K562 (cell line): ENCODE measurements around the gene HJV. TPM values are rescaled to one million over a fixed set of nuclear protein-coding genes. Genes with fewer than 3 reads are reported as not detected.
A peak's percentile ranks its signal among the peaks of the same experiment; 100 is the strongest.

ENCODE experiments used
- BRF1 ChIP-seq: IDR thresholded peaks from 3 replicates; pipeline ENCODE4 v1.6.1; 2011; ENCODE audit warnings: borderline replicate concordance, mild to moderate bottlenecking; ENCODE audit not compliant: insufficient read length; ENCODE audit errors: extremely low read depth
- E2F5 ChIP-seq: sonication (generic); formaldehyde crosslinking; IDR thresholded peaks from 2 replicates; pipeline ENCODE4 v1.8.0; 2022; ENCODE audit warnings: mild to moderate bottlenecking, missing genetic modification reagents
- ELF4 ChIP-seq: fragments of 450-650 bp; formaldehyde crosslinking; IDR thresholded peaks from 2 replicates; pipeline ENCODE4 v1.4.0; 2022; ENCODE audit warnings: missing genetic modification characterization
- ELK3 ChIP-seq: fragments of 450-650 bp; formaldehyde crosslinking; IDR thresholded peaks from 2 replicates; pipeline ENCODE4 v1.4.0; 2020; ENCODE audit warnings: mild to moderate bottlenecking
- ESRRA ChIP-seq: fragments of 450-650 bp; IDR thresholded peaks from 2 replicates; pipeline ENCODE4 v1.6.1; 2014; ENCODE audit warnings: low read depth, mild to moderate bottlenecking, moderate library complexity, borderline replicate concordance
- GATAD2A ChIP-seq: fragments of 450-650 bp; IDR thresholded peaks from 2 replicates; pipeline ENCODE4 v1.6.1; 2017
- GTF2A2 ChIP-seq: IDR thresholded peaks from 2 replicates; pipeline ENCODE4 v1.6.1; 2016; ENCODE audit warnings: mild to moderate bottlenecking, missing genetic modification characterization, missing compliant biosample characterization
- NFXL1 ChIP-seq: fragments of 450-650 bp; formaldehyde crosslinking; IDR thresholded peaks from 2 replicates; pipeline ENCODE4 v1.4.0; 2021; ENCODE audit warnings: mild to moderate bottlenecking
- PRDM10 ChIP-seq: fragments of 450-650 bp; IDR thresholded peaks from 2 replicates; pipeline ENCODE4 v1.6.1; 2018; ENCODE audit not compliant: partially characterized antibody
- SIN3A ChIP-seq, 2 experiments: fragments of 150-350 bp in 1 of 2; IDR thresholded peaks; 2 replicates each; pipeline ENCODE4 v1.6.1; 2011 to 2016; ENCODE audit warnings: borderline replicate concordance in 2 of 2, low read depth in 2 of 2, low read length in 2 of 2, mild to moderate bottlenecking in 2 of 2, moderate library complexity in 2 of 2; ENCODE audit not compliant: control insufficient read depth in 1 of 2
- TARDBP ChIP-seq: fragments of 450-650 bp; IDR thresholded peaks from 2 replicates; pipeline ENCODE4 v1.6.1; 2016
- THAP7 ChIP-seq: fragments of 250-450 bp; sonication (Bioruptor Pico); IDR thresholded peaks from 2 replicates; pipeline ENCODE4 v1.5.0; 2021
- TRIM24 ChIP-seq, 2 experiments: fragments of 450-650 bp; IDR thresholded peaks; 2 replicates each; pipeline ENCODE4 v1.6.1; 2016
- ZNF134 ChIP-seq: fragments of 250-450 bp; sonication (Bioruptor Pico); conservative IDR thresholded peaks from 2 replicates; pipeline ENCODE4 v1.4.0; 2020
- ZNF197 ChIP-seq: fragments of 200-800 bp; sonication (Bioruptor generic); IDR thresholded peaks from 2 replicates; pipeline ENCODE4 v1.6.1; 2016; ENCODE audit warnings: low read depth, missing genetic modification characterization, missing compliant biosample characterization
- ZNF449 ChIP-seq: fragments of 250-450 bp; sonication (Bioruptor Pico); IDR thresholded peaks from 2 replicates; pipeline ENCODE4 v1.8.0; 2022; ENCODE audit warnings: moderate library complexity, mild to moderate bottlenecking, inconsistent platforms
- ZNF79 ChIP-seq: fragments of 250-450 bp; sonication (Bioruptor Pico); IDR thresholded peaks from 2 replicates; pipeline ENCODE4 v1.4.0; 2020; ENCODE audit warnings: low read depth, mild to moderate bottlenecking, moderate library complexity
- ZSCAN29 ChIP-seq: fragments of 450-650 bp; IDR thresholded peaks from 2 replicates; pipeline ENCODE4 v1.6.1; 2017
- polyA plus RNA-seq, 8 experiments: library from polyadenylated mRNA; depleted of rRNA in 4 of 8; stranded (reverse) in 5 of 8; unstranded in 3 of 8; fragments of >200 nt; fragmentation: Nextera tagmentation in 2 of 8; fragmentation: Illumina TruSeq in 1 of 8; extraction: Ambion mirVana in 2 of 8; extraction: Trizol in 1 of 8; gene quantifications; 2 replicates each; pipeline versions ENCODE4 v1.2.1 to v1.2.3, GENCODE V29; 2011 to 2014; ENCODE audit warnings: inconsistent platforms in 1 of 8, missing spikeins in 1 of 8
- total RNA-seq, 7 experiments: library from RNA; depleted of rRNA in 6 of 7; stranded (reverse); fragments of >200 nt in 6 of 7; fragmentation: Illumina TruSeq in 2 of 7; extraction: Trizol in 2 of 7; gene quantifications; 2 replicates each; pipeline versions ENCODE4 v1.2.1 to v1.2.3, GENCODE V29; 2011 to 2021; ENCODE audit warnings: low replicate concordance in 1 of 7

HJV gene
- total and polyA plus RNA-seq, 9 of the 15 experiments (the other 6 are each of a cell fraction or from before 2014, with no cell fraction given), result 1.0 to 6.6 (median 2.4) TPM

GRCh38 chr1:145991735-145992412 lies 29.7 kb downstream of the HJV start (continued):
- peak in 1 of 2 experiments; percentile 21; a peak in 1 of 4 replicates for TF ChIP-seq TRIM24 (IDR thresholded peaks at IDR 0.05)
- peak; percentile 69; the same call in 1 of the 2 replicates for TF ChIP-seq NFXL1 (CRISPR knock-in tag)
- TF ChIP-seq BRF1, result no peak
- peak; percentile 28 for TF ChIP-seq PRDM10
- TF ChIP-seq ZNF449 (CRISPR knock-in tag), result no peak
- TF ChIP-seq GATAD2A, result no peak
- peak; percentile 68 for TF ChIP-seq THAP7
- TF ChIP-seq GTF2A2 (tag), result no peak
- no peak for TF ChIP-seq ZNF197
- TF ChIP-seq ZNF134, result peak; percentile 69
- peak; percentile 90; the same call in 1 of the 2 replicates for TF ChIP-seq ELK3 (CRISPR knock-in tag)
- 0 out of 2 replicates have a peak, but pooled peaks have one; percentile 14 for TF ChIP-seq ESRRA
- TF ChIP-seq ZSCAN29, result no peak
- no peak for TF ChIP-seq E2F5 (CRISPR knock-in tag)
- peak in 1 of 2 experiments; percentile 93; a peak in 2 of 4 replicates for TF ChIP-seq SIN3A (IDR thresholded peaks at IDR 0.05; ENCODE audit: borderline replicate concordance in 2 of 2, control insufficient read depth in 1 of 2, low read depth in 2 of 2, low read length in 2 of 2)
- peak; percentile 21; the same call in 1 of the 2 replicates for TF ChIP-seq TARDBP
- TF ChIP-seq ELF4 (CRISPR knock-in tag), result peak; percentile 100
- 0 out of 2 replicates have a peak, but pooled peaks have one; percentile 4 for TF ChIP-seq ZNF79 (CRISPR knock-in tag)
